IMR-90 (cell line): ENCODE results near the gene SYT3. TPM values are rescaled to one million over a fixed set of nuclear protein-coding genes. Genes with fewer than 3 reads are reported as not detected.

Experiments
- ATAC-seq: fragments of 200-7000 bp; cut with Tn5 transposase; 2 replicates; pipeline ENCODE4 v1.9.1; 2020; ENCODE audit warnings: low read depth, mild to moderate bottlenecking, moderate library complexity
- BruUV-seq: library from RNA; stranded (reverse); fragments of 400-500 nt; replicated peaks from 2 replicates; lab custom pipeline; 2021; lab: Mats Ljungman, UMichigan
- CTCF ChIA-PET: fragments of 300-600 bp; formaldehyde crosslinking; extraction: SDS; loops from one replicate; lab custom pipeline; 2021; ENCODE audit warnings: antibody characterized with exemption; lab: Yijun Ruan, JAX
- POLR2A ChIA-PET: fragments of 300-600 bp; sonication (Branson Sonifier 250); formaldehyde crosslinking; loops from one replicate; lab custom pipeline; 2022; ENCODE audit warnings: antibody characterized with exemption; ENCODE audit not compliant: unreplicated experiment; lab: Charles Lee
- DNase-seq: peaks from one replicate; pipeline ENCODE4 v3.0.0; 2013
- H2AFZ ChIP-seq: replicated peaks from 2 replicates; pipeline ENCODE3; 2013; ENCODE audit warnings: low read length, mild to moderate bottlenecking; ENCODE audit not compliant: poor library complexity
- H2AK5ac ChIP-seq: 2 replicates; pipeline ENCODE4 v1.6.1; 2013; ENCODE audit warnings: low read depth, low read length, inconsistent platforms
- H2AK9ac ChIP-seq: replicated peaks from 2 replicates; pipeline ENCODE3; 2013; ENCODE audit warnings: mild to moderate bottlenecking, low read depth, low read length, moderate library complexity; ENCODE audit not compliant: poor library complexity
- H2BK120ac ChIP-seq: 2 replicates; pipeline ENCODE4 v1.6.1; 2013; ENCODE audit warnings: low read depth, low read length, inconsistent platforms
- H2BK15ac ChIP-seq: 3 replicates; pipeline ENCODE4 v1.6.1; 2013; ENCODE audit warnings: low read depth, low read length, inconsistent platforms
- H2BK20ac ChIP-seq: 2 replicates; pipeline ENCODE4 v1.6.1; 2013; ENCODE audit warnings: low read depth, mild to moderate bottlenecking, inconsistent platforms, low read length, moderate library complexity
- H2BK5ac ChIP-seq: 2 replicates; pipeline ENCODE4 v1.6.1; 2013; ENCODE audit warnings: mild to moderate bottlenecking, low read depth, low read length, inconsistent platforms; ENCODE audit not compliant: poor library complexity, severe bottlenecking
- H3K14ac ChIP-seq: replicated peaks from 2 replicates; pipeline ENCODE4 v1.6.1; 2013; ENCODE audit warnings: low read depth, low read length, inconsistent platforms
- H3K18ac ChIP-seq: 2 replicates; pipeline ENCODE4 v1.6.1; 2013; ENCODE audit warnings: low read depth, low read length, control low read depth
- H3K23ac ChIP-seq: 2 replicates; pipeline ENCODE4 v1.6.1; 2013; ENCODE audit warnings: low read depth, low read length, inconsistent platforms
- H3K27ac ChIP-seq: 2 replicates; pipeline ENCODE4 v1.5.1; 2013; ENCODE audit warnings: mild to moderate bottlenecking, control low read depth, low read length; ENCODE audit not compliant: insufficient read depth
- H3K27me3 ChIP-seq: 2 replicates; pipeline ENCODE4 v1.6.1; 2013; ENCODE audit warnings: low read length; ENCODE audit not compliant: control insufficient read depth, insufficient read depth
- H3K36me3 ChIP-seq: 2 replicates; pipeline ENCODE4 v1.6.1; 2013; ENCODE audit warnings: low read length, mixed read lengths; ENCODE audit not compliant: control insufficient read depth, insufficient read depth
- H3K4ac ChIP-seq: 2 replicates; pipeline ENCODE4 v1.6.1; 2013; ENCODE audit warnings: low read depth, low read length, inconsistent platforms
- H3K4me1 ChIP-seq: 2 replicates; pipeline ENCODE4 v1.6.1; 2013; ENCODE audit warnings: low read length, mixed read lengths; ENCODE audit not compliant: control insufficient read depth, insufficient read depth
- H3K4me2 ChIP-seq: 2 replicates; pipeline ENCODE4 v1.6.1; 2013; ENCODE audit warnings: low read depth, mild to moderate bottlenecking, control low read depth, low read length, moderate library complexity
- H3K4me3 ChIP-seq: 2 replicates; pipeline ENCODE4 v1.5.1; 2013; ENCODE audit warnings: low read depth, mild to moderate bottlenecking, control low read depth, low read length, moderate library complexity; ENCODE audit not compliant: insufficient read depth
- H3K56ac ChIP-seq: 2 replicates; pipeline ENCODE4 v1.6.1; 2013; ENCODE audit warnings: low read length, inconsistent platforms; ENCODE audit not compliant: insufficient read depth; ENCODE audit errors: extremely low read depth
- H3K79me1 ChIP-seq, 2 experiments: 2 replicates each; pipeline ENCODE4 v1.6.1; 2013; ENCODE audit warnings: low read length in 2 of 2, inconsistent platforms in 1 of 2, low read depth in 1 of 2
- H3K9ac ChIP-seq: 2 replicates; pipeline ENCODE4 v1.6.1; 2013; ENCODE audit warnings: low read depth, low read length, control low read depth
- H3K9me1 ChIP-seq: 2 replicates; pipeline ENCODE4 v1.6.1; 2013; ENCODE audit warnings: low read length, inconsistent platforms; ENCODE audit not compliant: insufficient read depth
- H3K9me3 ChIP-seq: 2 replicates; pipeline ENCODE4 v1.6.1; 2013; ENCODE audit warnings: low read length; ENCODE audit not compliant: control insufficient read depth, insufficient read depth
- H4K20me1 ChIP-seq: 2 replicates; pipeline ENCODE4 v1.6.1; 2013; ENCODE audit warnings: low read length, inconsistent platforms; ENCODE audit not compliant: insufficient read depth
- H4K5ac ChIP-seq: 2 replicates; pipeline ENCODE4 v1.6.1; 2013; ENCODE audit warnings: mild to moderate bottlenecking, low read depth, low read length, control low read depth
- H4K8ac ChIP-seq, 2 experiments: 2 replicates each; pipeline ENCODE4 v1.6.1; 2013; ENCODE audit warnings: low read depth in 2 of 2, low read length in 2 of 2, control low read depth in 1 of 2, inconsistent platforms in 1 of 2
- H4K91ac ChIP-seq: 2 replicates; pipeline ENCODE4 v1.6.1; 2013; ENCODE audit warnings: low read depth, low read length, inconsistent platforms; ENCODE audit not compliant: insufficient read depth
- CEBPB ChIP-seq: IDR thresholded peaks from 2 replicates; pipeline ENCODE4 v1.6.1; 2012; ENCODE audit warnings: low read depth, low read length, improper control_type of control experiment
- CHD1 ChIP-seq: IDR thresholded peaks from 2 replicates; pipeline ENCODE4 v1.6.1; 2012; ENCODE audit warnings: low read depth, low read length, improper control_type of control experiment
- FOS ChIP-seq: fragments of 150-350 bp; IDR thresholded peaks from 2 replicates; pipeline ENCODE4 v1.6.1; 2016; ENCODE audit warnings: low read depth, low read length
- MAFK ChIP-seq: IDR thresholded peaks from 2 replicates; pipeline ENCODE4 v1.6.1; 2012; ENCODE audit warnings: low read depth, low read length, improper control_type of control experiment
- MAZ ChIP-seq: IDR thresholded peaks from 2 replicates; pipeline ENCODE4 v1.6.1; 2012; ENCODE audit warnings: low read depth, mild to moderate bottlenecking, low read length, improper control_type of control experiment, moderate library complexity, borderline replicate concordance
- MXI1 ChIP-seq: IDR thresholded peaks from 2 replicates; pipeline ENCODE4 v1.6.1; 2012; ENCODE audit warnings: low read depth, mild to moderate bottlenecking, low read length, moderate library complexity, borderline replicate concordance
- NFE2L2 ChIP-seq: fragments of 150-350 bp; IDR thresholded peaks from 2 replicates; pipeline ENCODE4 v1.6.1; 2016; ENCODE audit warnings: low read depth, mild to moderate bottlenecking, low read length
- POLR2A ChIP-seq: IDR thresholded peaks from 2 replicates; pipeline ENCODE4 v1.6.1; 2012; ENCODE audit warnings: mild to moderate bottlenecking, low read depth, low read length
- RAD21 ChIP-seq: IDR thresholded peaks from 2 replicates; pipeline ENCODE4 v1.6.1; 2012; ENCODE audit warnings: low read length, improper control_type of control experiment
- RCOR1 ChIP-seq: IDR thresholded peaks from 2 replicates; pipeline ENCODE4 v1.6.1; 2012; ENCODE audit warnings: mild to moderate bottlenecking, low read length, improper control_type of control experiment; ENCODE audit not compliant: insufficient replicate concordance
- RFX5 ChIP-seq: IDR thresholded peaks from 2 replicates; pipeline ENCODE4 v1.8.0; 2012; ENCODE audit warnings: low read depth, mild to moderate bottlenecking, low read length, moderate library complexity
- SMC3 ChIP-seq: fragments of 150-350 bp; IDR thresholded peaks from 2 replicates; pipeline ENCODE4 v1.6.1; 2016; ENCODE audit warnings: low read depth, mild to moderate bottlenecking, antibody characterized with exemption, low read length, moderate library complexity
- WGBS, 2 experiments: methylation state at CpG; one replicate each; pipeline versions ENCODE4 v1.1.5 to v1.1.7; 2013; ENCODE audit warnings: missing lambda C conversion rate in 2 of 2; ENCODE audit not compliant: insufficient read length in 1 of 2; ENCODE audit errors: extremely low coverage in 2 of 2; 5-methylcytosine and 5-hydroxymethylcytosine counted together
- dilution Hi-C: fragments of 300-500 bp; cut with HindIII; formaldehyde crosslinking; loops from one replicate; pipeline ENCODE4 v1.14.3; 2018; ENCODE audit warnings: low sequenced_read_pairs; ENCODE audit not compliant: unreplicated experiment
- in situ Hi-C: fragments of 300-500 bp; cut with MboI; formaldehyde crosslinking; loops from 3 replicates; pipeline ENCODE4 v1.14.3; 2019; ENCODE audit warnings: low sequenced_read_pairs, inconsistent platforms, mixed read lengths
- intact Hi-C: fragments of 100-400 bp; cut with micrococcal nuclease; formaldehyde crosslinking; loops from 2 replicates; pipeline ENCODE4 v1.10.0; 2022
- polyA plus RNA-seq, 3 experiments: library from polyadenylated mRNA; depleted of rRNA; stranded (reverse); fragments of >200 nt; gene quantifications; 2 replicates each; pipeline ENCODE4 v1.2.3, GENCODE V29; 2012; ENCODE audit warnings: low replicate concordance in 1 of 3
- total RNA-seq: library from RNA; depleted of rRNA; stranded (reverse); fragments of >200 nt; gene quantifications from 2 replicates; pipeline ENCODE4 v1.2.3, GENCODE V29; 2012
- TF ChIP-seq, protein P1 (sequence below): fragments of 150-350 bp; IDR thresholded peaks from 2 replicates; pipeline ENCODE4 v1.6.1; 2016; ENCODE audit warnings: low read depth, mild to moderate bottlenecking, low read length, moderate library complexity, borderline replicate concordance
- TF ChIP-seq, protein P2 (sequence below): fragments of 150-350 bp; IDR thresholded peaks from 2 replicates; pipeline ENCODE4 v1.6.1; 2017; ENCODE audit warnings: mild to moderate bottlenecking, antibody characterized with exemption, low read length, low read depth

The SYT3 gene
- total and polyA plus RNA-seq, 2 of the 4 experiments (the other 2 are of a cell fraction), result 0.05 TPM; not detected in 1

DNA sequence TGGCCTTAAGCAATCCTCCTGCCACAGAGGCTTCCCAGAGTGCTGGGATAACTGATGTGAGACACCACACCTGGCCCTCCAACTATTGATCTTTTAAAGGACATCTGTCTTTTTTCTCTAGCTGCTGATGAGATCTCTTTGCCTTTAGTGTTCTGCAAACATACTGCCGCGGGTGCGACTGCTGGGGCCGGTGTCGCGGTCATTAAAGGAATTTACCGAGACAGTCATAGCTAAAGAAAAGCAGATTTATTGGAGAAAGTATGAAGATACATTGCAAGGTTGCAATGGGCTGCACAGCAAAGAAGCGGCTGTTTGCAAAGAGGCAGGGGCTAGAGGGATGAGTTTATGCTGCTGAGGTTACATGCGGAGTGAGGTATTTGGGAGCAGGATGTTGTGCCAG is 40.3 kb downstream of the SYT3 start:
- intact Hi-C loops, result no loop called here
- dilution Hi-C loops, result no loop called here
- Histone ChIP-seq H2BK5ac (no peak overlapping the region), H2AK5ac (no peak overlapping the region), H3K4ac (no peak overlapping the region), H2BK120ac (no peak overlapping the region), H3K27ac (no peak overlapping the region), H3K56ac (no peak overlapping the region), H3K4me2 (no peak overlapping the region), H4K20me1 (no peaks in the 10 kb centered on the region), H2BK20ac (no peak overlapping the region), H3K9me3 (no peaks in the 10 kb centered on the region), H4K8ac (no peak overlapping the region), H4K5ac (no peak overlapping the region), H3K4me1 (no peaks in the 10 kb centered on the region), H2AK9ac (no peak overlapping the region), H4K91ac (no peak overlapping the region), H2BK15ac (no peak overlapping the region), H3K9me1 (no peaks in the 10 kb centered on the region), H2AFZ (no peak overlapping the region), H3K18ac (no peak overlapping the region), H3K4me3 (no peak overlapping the region), H3K14ac (no peak overlapping the region), H3K27me3 (no peaks in the 10 kb centered on the region; the same call in 1 of the 2 replicates), H3K79me1 (no peaks in the 10 kb centered on the region), H3K36me3 (no peaks in the 10 kb centered on the region), H3K9ac (no peak overlapping the region), H3K23ac (no peak overlapping the region)
- no CpG with 5 or more reads among the region's 9 CpGs for WGBS, 2 experiments
- in situ Hi-C loops, result no loop called here
- no peak for ATAC-seq
- BruUV-seq, result no TSS peak
- DNase-seq, result no peak
- ChIA-PET POLR2A (no interaction called here), CTCF (no interaction called here)
- TF ChIP-seq SMC3, result no peak
- TF ChIP-seq, protein P1, sequence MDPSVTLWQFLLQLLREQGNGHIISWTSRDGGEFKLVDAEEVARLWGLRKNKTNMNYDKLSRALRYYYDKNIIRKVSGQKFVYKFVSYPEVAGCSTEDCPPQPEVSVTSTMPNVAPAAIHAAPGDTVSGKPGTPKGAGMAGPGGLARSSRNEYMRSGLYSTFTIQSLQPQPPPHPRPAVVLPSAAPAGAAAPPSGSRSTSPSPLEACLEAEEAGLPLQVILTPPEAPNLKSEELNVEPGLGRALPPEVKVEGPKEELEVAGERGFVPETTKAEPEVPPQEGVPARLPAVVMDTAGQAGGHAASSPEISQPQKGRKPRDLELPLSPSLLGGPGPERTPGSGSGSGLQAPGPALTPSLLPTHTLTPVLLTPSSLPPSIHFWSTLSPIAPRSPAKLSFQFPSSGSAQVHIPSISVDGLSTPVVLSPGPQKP, result no peak
- no peak for TF ChIP-seq CHD1
- TF ChIP-seq RAD21, result no peak
- no peak for TF ChIP-seq FOS
- TF ChIP-seq, protein P2, sequence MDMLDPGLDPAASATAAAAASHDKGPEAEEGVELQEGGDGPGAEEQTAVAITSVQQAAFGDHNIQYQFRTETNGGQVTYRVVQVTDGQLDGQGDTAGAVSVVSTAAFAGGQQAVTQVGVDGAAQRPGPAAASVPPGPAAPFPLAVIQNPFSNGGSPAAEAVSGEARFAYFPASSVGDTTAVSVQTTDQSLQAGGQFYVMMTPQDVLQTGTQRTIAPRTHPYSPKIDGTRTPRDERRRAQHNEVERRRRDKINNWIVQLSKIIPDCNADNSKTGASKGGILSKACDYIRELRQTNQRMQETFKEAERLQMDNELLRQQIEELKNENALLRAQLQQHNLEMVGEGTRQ, result no peak
- TF ChIP-seq MXI1, result no peak
- no peak for TF ChIP-seq MAZ
- no peak for TF ChIP-seq RCOR1
- TF ChIP-seq CEBPB, result no peak
- no peak for TF ChIP-seq POLR2A
- no peak for TF ChIP-seq RFX5
- no peak for TF ChIP-seq MAFK
- TF ChIP-seq NFE2L2, result no peak
